IMR-90 (cell line): ENCODE data around the gene TGFB2.

ENCODE experiments used
- BHLHE40 ChIP-seq: fragments of 150-350 bp; IDR thresholded peaks from 2 replicates; pipeline ENCODE4 v1.6.1; 2016; ENCODE audit warnings: mild to moderate bottlenecking, low read depth, low read length
- CTCF ChIP-seq: conservative IDR thresholded peaks from 2 replicates; pipeline ENCODE4 v1.5.1; 2012; ENCODE audit warnings: mild to moderate bottlenecking, low read depth, low read length, improper control_type of control experiment
- POLR2A ChIP-seq: IDR thresholded peaks from 2 replicates; pipeline ENCODE4 v1.6.1; 2012; ENCODE audit warnings: mild to moderate bottlenecking, low read depth, low read length

GRCh38 chr1:218380125-218380977 is 35.2 kb downstream of the TGFB2 start:
- TF ChIP-seq BHLHE40 (no peak), POLR2A (no peak), CTCF (no peak)
